Measurements from ENCODE around the gene CPVL.

DNA sequence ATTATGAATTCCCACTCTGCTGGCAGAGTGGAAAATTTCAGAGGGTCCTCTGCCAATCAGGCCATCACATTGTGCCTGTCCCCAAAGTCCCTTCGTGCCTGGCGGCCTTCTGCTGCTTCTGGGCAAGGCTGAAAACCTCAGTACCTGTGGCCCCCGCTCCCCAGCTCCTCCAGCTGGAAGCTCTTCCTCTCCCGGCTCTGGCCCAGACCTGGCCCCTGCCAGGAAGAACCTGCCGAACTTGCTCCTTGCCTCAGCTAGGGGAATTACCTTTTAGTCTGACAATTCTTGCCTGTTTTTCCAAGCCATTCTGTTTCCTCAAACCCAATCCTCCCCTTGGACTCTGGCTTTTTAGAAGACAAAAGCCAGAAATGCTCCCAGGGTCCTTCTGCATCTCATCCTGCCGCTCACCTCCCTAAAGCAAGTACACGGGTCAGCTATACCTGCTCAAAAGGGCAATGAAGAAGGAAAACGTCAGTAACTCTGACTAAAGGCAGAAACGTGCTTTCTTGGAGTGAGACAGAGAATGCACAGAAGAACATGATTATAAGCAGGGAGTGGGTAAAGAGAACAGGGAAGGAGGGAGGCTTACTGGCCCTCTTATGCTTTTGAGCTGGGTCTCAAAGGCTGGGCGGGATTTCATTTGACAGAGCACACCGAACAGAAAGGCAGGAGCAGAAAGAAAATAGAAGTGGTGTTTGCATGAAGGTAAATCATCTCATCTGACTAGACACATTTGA is 160.1 kb downstream of the CPVL start:
- TF ChIP-seq, protein P1, sequence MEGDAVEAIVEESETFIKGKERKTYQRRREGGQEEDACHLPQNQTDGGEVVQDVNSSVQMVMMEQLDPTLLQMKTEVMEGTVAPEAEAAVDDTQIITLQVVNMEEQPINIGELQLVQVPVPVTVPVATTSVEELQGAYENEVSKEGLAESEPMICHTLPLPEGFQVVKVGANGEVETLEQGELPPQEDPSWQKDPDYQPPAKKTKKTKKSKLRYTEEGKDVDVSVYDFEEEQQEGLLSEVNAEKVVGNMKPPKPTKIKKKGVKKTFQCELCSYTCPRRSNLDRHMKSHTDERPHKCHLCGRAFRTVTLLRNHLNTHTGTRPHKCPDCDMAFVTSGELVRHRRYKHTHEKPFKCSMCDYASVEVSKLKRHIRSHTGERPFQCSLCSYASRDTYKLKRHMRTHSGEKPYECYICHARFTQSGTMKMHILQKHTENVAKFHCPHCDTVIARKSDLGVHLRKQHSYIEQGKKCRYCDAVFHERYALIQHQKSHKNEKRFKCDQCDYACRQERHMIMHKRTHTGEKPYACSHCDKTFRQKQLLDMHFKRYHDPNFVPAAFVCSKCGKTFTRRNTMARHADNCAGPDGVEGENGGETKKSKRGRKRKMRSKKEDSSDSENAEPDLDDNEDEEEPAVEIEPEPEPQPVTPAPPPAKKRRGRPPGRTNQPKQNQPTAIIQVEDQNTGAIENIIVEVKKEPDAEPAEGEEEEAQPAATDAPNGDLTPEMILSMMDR (conservative IDR thresholded peaks at IDR 0.05; ENCODE audit: low read depth, low read length): no peak
- TF ChIP-seq EZH2 (IDR thresholded peaks at IDR 0.05; ENCODE audit: borderline replicate concordance, low read depth, low read length, poor library complexity, severe bottlenecking): no peak
